HG02970 (cell line): ENCODE data around the gene ANKH.
"Not testable (repeated sequence)": the region's sequence is repeated elsewhere in the genome, so short reads cannot be mapped to it uniquely, and the experiment has no call there.

Experiments
- ATAC-seq: cut with Tn5 transposase; IDR thresholded peaks from one replicate; pipeline ENCODE4 v1.9.1; 2021; ENCODE audit warnings: mild to moderate bottlenecking, moderate library complexity, moderate number of reproducible peaks; ENCODE audit not compliant: unreplicated experiment, low FRiP score

Gene ANKH

GRCh38 chr5:14884062-14884612, 12.6 kb upstream of the ANKH start:
- no peak for ATAC-seq

DNA sequence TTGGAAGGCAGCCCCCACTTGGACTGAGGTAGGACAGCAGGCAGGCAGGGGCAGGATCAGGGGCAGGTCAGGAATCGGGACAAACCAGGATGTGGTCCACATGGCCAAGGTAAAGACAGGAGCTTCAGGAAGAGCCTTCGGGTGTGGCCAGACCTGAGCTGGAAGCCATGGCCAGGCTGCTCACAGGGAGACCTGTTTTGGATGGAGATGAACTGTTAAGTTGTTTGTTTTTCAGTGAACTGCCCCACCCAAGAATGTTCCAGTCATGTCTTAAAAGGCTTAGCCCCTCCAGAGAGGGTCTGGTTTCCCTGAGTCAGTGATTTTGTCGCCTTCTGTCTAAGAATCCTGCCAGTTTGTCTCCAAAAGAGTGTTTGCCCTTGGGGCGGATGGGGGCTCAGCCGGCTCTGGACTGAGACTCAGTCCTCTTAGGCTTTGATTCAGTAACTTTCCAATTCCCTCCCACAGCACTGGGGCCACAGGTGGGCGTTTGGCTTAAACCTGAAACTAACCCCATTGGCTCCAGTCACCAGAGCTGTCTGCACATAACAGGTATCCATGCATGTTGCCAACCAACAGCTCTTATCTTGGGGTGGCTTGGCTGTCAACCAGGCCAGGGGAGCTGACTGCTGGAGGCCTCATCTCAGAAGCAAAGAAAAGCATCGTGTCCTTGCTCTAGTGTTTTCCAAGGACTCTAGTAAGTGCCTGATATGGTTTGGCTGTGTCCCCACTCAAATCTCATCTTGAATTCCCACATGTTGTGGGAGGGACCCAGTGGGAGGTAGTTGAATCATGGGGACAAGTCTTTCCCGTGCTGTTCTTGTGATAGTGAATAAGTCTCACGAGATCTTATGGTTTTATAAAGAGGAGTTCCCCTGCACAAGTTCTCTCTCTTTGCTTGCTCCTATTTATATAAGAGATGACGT, 11.3 kb upstream of the ANKH start:
- no peak for ATAC-seq

GRCh38 chr5:14881826-14882225, 10.2 kb upstream of the ANKH start:
- ATAC-seq, result no peak

- ATAC-seq, result no peak
These were observed 9.1 kb upstream of the ANKH start for GRCh38 chr5:14880688-14881087.

DNA sequence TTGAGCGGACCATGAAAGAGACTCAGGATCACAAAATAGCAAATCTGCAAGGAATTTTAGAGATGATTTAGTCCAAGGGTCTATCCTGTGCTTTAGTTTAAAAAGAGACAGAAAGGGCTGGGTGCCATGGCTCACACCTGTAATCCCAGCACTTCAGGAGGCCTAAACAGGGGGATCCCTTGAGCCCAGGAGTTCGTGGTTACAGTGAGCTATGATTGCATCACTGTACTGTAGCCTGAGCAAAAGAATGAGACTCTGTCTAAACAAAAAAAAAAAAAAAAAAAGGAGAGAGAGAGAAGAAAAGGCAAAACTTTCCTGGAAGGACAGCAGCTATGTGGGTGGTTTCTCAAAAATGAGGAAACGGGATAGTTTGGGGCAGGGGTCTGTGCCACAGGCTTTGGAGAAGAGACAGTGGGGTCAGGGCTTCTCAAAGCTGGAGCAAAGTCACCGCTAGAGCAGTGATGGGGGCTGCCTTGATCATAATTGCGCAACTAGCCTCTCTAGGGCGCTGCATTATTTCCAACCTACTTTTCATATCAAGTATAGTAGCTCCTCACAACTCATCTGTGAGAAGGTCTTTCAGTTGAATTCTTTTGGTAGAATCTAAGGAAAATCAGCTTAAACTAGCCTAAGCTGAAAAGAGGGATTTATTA, 8.5 kb upstream of the ANKH start:
- no peak for ATAC-seq

GRCh38 chr5:14879393-14879792, 7.8 kb upstream of the ANKH start:
- ATAC-seq, result no peak

DNA sequence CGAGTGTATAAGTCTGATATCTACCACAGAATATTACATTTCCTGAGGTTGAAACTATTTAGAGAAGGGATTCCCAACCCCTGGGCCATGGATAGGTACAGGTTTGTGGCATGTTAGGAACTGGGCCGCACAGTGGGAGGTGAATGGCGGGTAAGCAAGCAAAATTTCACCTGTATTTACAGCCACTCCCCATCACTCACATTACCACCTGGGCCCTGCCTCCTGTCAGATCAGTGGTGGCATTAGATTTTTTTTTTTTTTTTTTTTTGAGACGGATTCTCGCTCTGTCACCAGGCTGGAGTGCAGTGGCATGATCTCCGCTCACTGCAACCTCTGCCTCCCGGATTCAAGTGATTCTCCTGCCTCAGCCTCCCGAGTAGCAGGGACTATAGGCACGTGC, 6.6 kb upstream of the ANKH start:
- ATAC-seq, result not testable (repeated sequence)

- no peak for ATAC-seq
These were observed 4.5 kb upstream of the ANKH start for GRCh38 chr5:14876095-14876494.

GRCh38 chr5:14873790-14874189, 2.2 kb upstream of the ANKH start:
- ATAC-seq, result no peak

GRCh38 chr5:14873093-14873492, 1.5 kb upstream of the ANKH start:
- ATAC-seq, result no peak

- ATAC-seq, result peak; percentile 50
These were observed 752 bp upstream of the ANKH start for GRCh38 chr5:14872070-14872989.

GRCh38 chr5:14870337-14871213, 1.0 kb downstream of the ANKH start:
- no peak for ATAC-seq

GRCh38 chr5:14869668-14870164, 1.9 kb downstream of the ANKH start:
- no peak for ATAC-seq

GRCh38 chr5:14869233-14869632, 2.3 kb downstream of the ANKH start:
- no peak for ATAC-seq

GRCh38 chr5:14868771-14869170, 2.8 kb downstream of the ANKH start:
- no peak for ATAC-seq

DNA sequence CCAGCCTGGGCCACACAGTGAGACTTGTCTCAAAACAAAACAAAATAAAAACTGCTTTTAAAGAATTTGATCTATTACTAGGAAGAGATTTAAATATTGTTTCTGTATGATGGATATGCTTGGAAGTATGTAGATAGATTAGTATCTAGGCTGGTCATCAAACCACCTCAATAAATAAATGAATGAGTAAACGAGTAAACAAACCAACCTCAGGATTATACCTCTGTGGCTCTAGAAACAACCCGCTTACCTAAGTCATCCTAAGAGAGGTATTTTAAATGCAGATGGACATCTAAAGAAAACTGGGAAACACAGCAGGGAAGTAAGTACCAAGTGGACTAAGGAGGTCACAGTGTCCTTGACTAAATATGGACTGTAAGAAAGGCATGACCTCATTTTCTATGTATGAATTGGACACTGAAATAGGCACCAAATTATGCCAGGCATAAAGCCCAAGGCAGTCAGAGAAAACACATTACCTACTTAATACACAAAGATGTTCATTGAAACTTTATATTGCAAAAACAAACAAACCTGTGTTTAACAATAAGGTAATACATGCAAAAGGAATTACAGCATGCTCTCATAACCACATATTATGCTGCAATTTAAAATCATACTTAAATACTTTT, 7.3 kb downstream of the ANKH start:
- no peak for ATAC-seq

DNA sequence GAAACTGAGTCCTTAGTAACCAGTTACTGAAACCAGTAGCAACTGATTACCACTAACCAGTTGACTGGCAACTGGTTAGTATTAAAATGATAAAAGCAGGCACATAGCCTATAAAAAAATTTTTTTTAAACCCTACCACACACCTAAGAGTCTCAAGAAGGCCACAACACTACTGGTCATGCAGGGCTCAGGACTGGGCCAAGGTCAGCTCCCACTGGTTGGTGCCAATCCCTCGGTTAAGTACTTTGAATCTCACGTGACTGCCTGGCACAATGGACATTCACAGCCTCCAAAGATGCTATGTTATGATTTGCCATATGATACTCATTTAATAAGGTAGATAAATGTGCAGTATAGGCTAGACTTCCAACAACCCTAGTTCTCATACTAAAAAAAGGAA, 8.5 kb downstream of the ANKH start:
- no peak for ATAC-seq

DNA sequence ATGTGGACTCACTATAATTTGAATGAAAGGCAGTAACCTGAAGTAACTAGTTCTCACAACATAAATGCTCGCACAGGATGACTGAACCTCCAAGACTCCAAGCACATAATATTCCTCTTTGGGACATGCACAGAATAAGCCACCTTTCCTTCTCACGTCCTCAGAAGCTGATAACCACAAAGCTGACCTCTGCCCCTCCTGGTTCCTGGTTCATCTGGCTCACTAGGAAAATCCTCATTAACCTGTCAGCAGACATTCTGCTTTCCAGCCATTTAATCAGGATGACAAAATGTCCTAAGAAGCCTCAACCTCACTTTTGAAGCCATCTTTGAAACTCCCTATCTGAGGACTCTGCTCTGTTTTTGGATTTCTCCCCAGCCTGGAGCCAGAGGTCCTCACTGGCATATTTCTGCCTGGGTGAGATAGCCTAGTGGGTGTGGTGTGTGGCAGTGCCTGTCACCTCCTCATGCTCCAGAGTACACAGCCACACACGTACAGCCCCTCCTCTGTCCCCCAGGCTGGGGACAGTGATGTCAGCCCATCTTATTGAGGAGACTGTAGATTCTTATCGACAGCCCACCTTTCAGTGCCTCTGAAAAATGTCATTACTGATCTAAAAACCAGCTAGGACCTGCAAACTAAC, 10.3 kb downstream of the ANKH start:
- no peak for ATAC-seq
